IPS-15b (cell line): ENCODE results near the gene ZNF222.

ENCODE experiments used
- H3K27me3 ChIP-seq: one replicate; pipeline ENCODE4 v1.6.1; 2013; ENCODE audit warnings: low read length; ENCODE audit not compliant: control insufficient read depth, insufficient read depth
- H3K36me3 ChIP-seq: one replicate; pipeline ENCODE4 v1.6.1; 2013; ENCODE audit warnings: low read length; ENCODE audit not compliant: control insufficient read depth, insufficient read depth
- H3K4me1 ChIP-seq: one replicate; pipeline ENCODE4 v1.6.1; 2013; ENCODE audit warnings: mild to moderate bottlenecking, low read length; ENCODE audit not compliant: control insufficient read depth, insufficient read depth
- H3K4me3 ChIP-seq: one replicate; pipeline ENCODE4 v1.5.1; 2013; ENCODE audit warnings: low read depth, low read length
- H3K9ac ChIP-seq: one replicate; pipeline ENCODE4 v1.6.1; 2013; ENCODE audit warnings: low read depth, mild to moderate bottlenecking, low read length
- H3K9me3 ChIP-seq: one replicate; pipeline ENCODE4 v1.6.1; 2013; ENCODE audit warnings: mild to moderate bottlenecking, low read length; ENCODE audit not compliant: control insufficient read depth, insufficient read depth

Gene ZNF222

DNA sequence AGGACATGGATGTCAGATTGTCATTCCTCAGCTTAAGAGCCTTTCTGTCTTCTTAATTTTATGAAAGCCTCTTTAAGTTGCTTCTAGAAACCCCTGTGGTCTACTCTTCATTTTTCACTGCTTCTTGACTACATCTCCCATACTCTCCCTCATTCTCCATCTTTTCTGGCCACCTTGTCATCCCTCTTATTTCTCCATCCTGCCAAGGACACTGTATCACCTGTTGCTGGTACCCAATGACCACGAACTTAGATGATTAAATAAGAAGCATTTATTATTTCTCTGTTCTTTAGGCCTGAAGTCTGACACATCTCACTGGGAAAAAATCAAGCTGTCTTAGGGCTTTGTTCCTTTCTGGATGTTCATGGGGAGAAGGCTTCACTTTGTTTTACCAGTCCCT, 35.9 kb downstream of the ZNF222 start:
- Histone ChIP-seq H3K27me3 (no peaks in the 10 kb centered on the region), H3K4me1 (no peaks in the 10 kb centered on the region), H3K9ac (no peak overlapping the region), H3K9me3 (no peaks in the 10 kb centered on the region), H3K36me3 (peaks cover 15% of the 10 kb centered on the region), H3K4me3 (no peak overlapping the region)

- Histone ChIP-seq H3K4me3 (no peak overlapping the region), H3K36me3 (peaks cover 6% of the 10 kb centered on the region), H3K9me3 (no peaks in the 10 kb centered on the region), H3K27me3 (no peaks in the 10 kb centered on the region), H3K9ac (no peak overlapping the region), H3K4me1 (no peaks in the 10 kb centered on the region)
Observed at GRCh38 chr19:44066305-44066704, 41.1 kb downstream of the ZNF222 start.

DNA sequence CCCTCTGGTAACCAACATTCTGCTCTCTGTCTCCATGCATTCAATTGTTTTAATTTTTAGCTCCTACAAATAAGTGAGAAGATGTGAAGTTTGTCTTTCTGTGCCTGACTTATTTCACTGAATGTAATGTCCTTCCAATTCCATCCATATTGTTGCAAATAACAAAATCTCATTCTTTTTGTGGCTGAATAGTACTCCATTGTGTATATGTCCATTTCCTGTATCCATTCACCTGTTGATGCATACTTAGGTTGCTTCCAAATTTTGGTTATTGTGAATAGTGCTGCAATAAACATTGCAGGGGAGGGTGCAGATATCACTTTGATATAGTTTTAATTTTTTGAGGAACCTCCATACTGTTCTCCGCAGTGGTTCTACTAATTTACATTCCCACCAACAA, 44.2 kb downstream of the ZNF222 start:
- Histone ChIP-seq H3K9me3 (no peaks in the 10 kb centered on the region), H3K27me3 (peaks cover 7% of the 10 kb centered on the region), H3K4me1 (no peaks in the 10 kb centered on the region), H3K9ac (no peak overlapping the region), H3K4me3 (no peak overlapping the region), H3K36me3 (no peaks in the 10 kb centered on the region)

GRCh38 chr19:44071824-44072542, 46.8 kb downstream of the ZNF222 start, which contains the start of gene ZNF284:
ZNF284 (plus strand) TSS chr19:44072159; CDS start chr19:44076390, 4,231 bp downstream.
- no peaks in the 10 kb centered on the region for H3K36me3 ChIP-seq
- H3K4me1 ChIP-seq, result no peaks in the 10 kb centered on the region
- peaks cover 7% of the 10 kb centered on the region for H3K27me3 ChIP-seq
- H3K9me3 ChIP-seq, result no peaks in the 10 kb centered on the region
- peak within 1 kb of the TSS; percentile 80 for H3K4me3 ChIP-seq
- H3K9ac ChIP-seq, result peak within 1 kb of the TSS; percentile 50

DNA sequence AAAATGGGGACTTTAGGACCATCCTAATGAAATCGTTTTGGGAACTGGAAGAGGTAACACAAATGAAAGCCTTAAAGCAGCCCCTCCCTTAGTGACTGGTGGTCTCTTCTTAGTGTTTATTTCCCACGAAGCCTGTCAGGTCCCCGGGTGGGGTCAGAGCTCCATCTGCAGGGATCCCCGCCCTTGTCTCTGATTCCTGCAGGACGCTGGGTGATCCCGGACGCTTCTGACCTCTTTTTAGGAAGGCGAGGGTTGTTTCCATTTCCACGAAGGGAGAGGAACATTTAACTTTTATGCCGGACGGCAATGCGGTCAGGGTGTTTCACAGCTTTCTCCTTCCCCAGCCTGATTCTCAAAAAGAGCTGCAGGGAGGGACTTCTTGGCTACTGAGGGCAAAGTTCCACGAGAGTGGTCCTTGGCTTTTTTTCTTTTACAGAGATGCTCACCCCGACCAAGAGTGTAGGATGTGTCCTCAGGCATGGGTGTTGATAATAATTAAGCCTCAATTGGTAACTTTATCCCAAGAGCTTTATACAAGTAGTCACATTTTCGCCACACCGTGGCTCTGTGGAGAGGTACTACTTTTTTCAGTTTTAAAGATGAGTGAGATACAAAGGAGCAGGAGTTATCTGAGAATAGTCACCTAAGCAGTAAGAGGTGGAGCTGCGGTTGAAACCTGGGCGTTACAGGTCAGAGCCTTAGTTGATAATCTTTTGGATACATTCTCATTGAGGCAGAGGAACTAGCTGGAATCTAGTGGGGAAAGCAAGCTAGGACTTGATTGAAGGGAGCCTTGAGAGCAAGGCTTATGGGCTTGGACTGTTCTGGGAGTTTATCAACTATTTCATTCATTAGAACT, 47.6 kb downstream of the ZNF222 start:
- peaks cover 7% of the 10 kb centered on the region for H3K27me3 ChIP-seq
- H3K36me3 ChIP-seq, result no peaks in the 10 kb centered on the region
- peak overlapping the region; percentile 80 for H3K4me3 ChIP-seq
- H3K9me3 ChIP-seq, result no peaks in the 10 kb centered on the region
- H3K4me1 ChIP-seq, result no peaks in the 10 kb centered on the region
- H3K9ac ChIP-seq, result peak overlapping the region; percentile 49

DNA sequence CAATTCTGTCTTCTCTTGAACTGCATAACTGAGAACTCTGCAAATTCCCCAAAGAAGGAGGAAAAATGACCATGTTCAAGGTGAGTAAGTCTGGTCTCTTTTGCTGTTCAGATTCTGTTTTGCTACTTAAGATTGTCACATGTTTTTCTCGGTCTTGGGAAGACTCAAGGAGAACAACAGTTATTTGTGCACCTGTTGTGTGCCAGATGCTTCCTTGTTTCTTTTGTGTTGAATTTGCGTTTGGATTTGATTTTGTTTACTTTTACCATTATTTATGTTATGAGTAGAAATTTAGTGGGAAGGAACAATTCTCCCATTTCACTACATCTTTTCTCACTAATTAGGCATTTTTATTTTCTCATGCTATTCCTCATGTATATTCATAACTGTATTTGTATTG, 51.1 kb downstream of the ZNF222 start:
- no peak overlapping the region for H3K9ac ChIP-seq
- H3K27me3 ChIP-seq, result peaks cover 7% of the 10 kb centered on the region
- H3K9me3 ChIP-seq, result no peaks in the 10 kb centered on the region
- H3K4me1 ChIP-seq, result no peaks in the 10 kb centered on the region
- H3K36me3 ChIP-seq, result no peaks in the 10 kb centered on the region
- no peak overlapping the region for H3K4me3 ChIP-seq
